Measurements from ENCODE around the gene CIDEB. TPM values are rescaled to one million over a fixed set of nuclear protein-coding genes. Genes with fewer than 3 reads are reported as not detected.

Gene CIDEB
- total RNA-seq, 1 donor from 2014 or later, result 1.8 TPM

DNA sequence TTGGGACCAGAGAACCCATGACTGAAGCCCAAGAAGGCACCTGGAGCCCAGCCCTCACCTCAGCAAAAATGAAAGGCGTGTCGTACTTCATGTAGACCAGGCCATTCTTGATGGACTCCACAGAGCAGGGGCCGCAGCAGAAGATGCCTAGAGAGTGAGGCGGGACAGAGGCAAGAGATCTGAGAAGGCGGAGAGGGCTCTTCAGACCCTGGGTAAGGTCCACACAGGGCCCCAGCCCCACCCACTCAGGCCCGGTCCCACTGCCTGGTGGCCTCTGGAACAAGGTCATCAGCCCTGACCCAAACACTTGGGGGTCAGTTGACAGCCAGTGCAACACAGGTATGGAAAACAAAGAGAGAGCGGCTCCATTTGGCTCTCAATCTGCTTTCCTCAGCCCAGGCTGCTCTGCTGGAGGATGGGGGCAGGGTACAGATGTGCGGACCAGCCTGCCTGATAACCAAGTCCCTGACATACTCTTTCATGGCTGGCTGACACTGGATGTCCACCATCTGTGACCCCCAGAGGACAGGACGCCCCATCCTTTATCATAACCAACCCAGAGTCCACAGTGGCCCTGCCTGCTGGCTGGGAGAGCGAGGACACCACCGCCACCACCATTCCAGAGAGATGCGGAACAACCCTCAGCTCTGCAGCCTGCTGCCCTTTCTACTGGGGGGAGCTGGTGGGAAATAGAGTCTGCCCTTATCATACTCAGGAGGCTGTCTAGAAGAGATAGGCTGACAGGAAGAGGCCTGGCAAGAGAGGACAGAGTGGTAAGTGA is 51.7 kb downstream of the CIDEB start:
- Mint-ChIP-seq H3K4me3 (ENCODE audit: unreplicated experiment) (no peak overlapping the region), H3K9me3 (ENCODE audit: unreplicated experiment) (no peaks in the 10 kb centered on the region), H3K27me3 (ENCODE audit: unreplicated experiment) (peaks cover 9% of the 10 kb centered on the region), H3K27ac (ENCODE audit: unreplicated experiment) (no peak overlapping the region), H3K36me3 (ENCODE audit: unreplicated experiment) (no peaks in the 10 kb centered on the region), H3K4me1 (ENCODE audit: low read depth, unreplicated experiment) (no peaks in the 10 kb centered on the region)
- TF ChIP-seq CTCF (IDR thresholded peaks at IDR 0.05; ENCODE audit: partially characterized antibody, unreplicated experiment), result no peak
- DNase-seq, result no peak

- Mint-ChIP-seq H3K36me3 (ENCODE audit: unreplicated experiment) (no peaks in the 10 kb centered on the region), H3K27ac (ENCODE audit: unreplicated experiment) (no peak overlapping the region)
These were observed 52.3 kb downstream of the CIDEB start for GRCh38 chr14:24255438-24255837.

More at GRCh38 chr14:24255438-24255837, 52.3 kb downstream of the CIDEB start:
- H3K9me3 Mint-ChIP-seq (ENCODE audit: unreplicated experiment), result peaks cover 1% of the 10 kb centered on the region
- TF ChIP-seq CTCF (IDR thresholded peaks at IDR 0.05; ENCODE audit: partially characterized antibody, unreplicated experiment), result no peak
- peaks cover 1% of the 10 kb centered on the region for H3K4me1 Mint-ChIP-seq (ENCODE audit: low read depth, unreplicated experiment)
- DNase-seq, result no peak
- H3K4me3 Mint-ChIP-seq (ENCODE audit: unreplicated experiment), result no peak overlapping the region
- peaks cover 7% of the 10 kb centered on the region for H3K27me3 Mint-ChIP-seq (ENCODE audit: unreplicated experiment)

Other genes starting within 250 kb of the CIDEB start
- 0.44 TPM for gene CPNE6, start 236.4 kb downstream of the CIDEB start, total RNA-seq (ENCODE audit: unreplicated experiment)
- gene PCK2, start 213.7 kb downstream of the CIDEB start, total RNA-seq (ENCODE audit: unreplicated experiment), result 99.9 TPM
- 54.1 TPM for gene DCAF11, start 193.2 kb downstream of the CIDEB start, total RNA-seq (ENCODE audit: unreplicated experiment)
- 3.7 TPM for gene NRL, start 193.0 kb downstream of the CIDEB start, total RNA-seq (ENCODE audit: unreplicated experiment)
- 0.66 TPM for gene FITM1, start 177.3 kb downstream of the CIDEB start, total RNA-seq (ENCODE audit: unreplicated experiment)
- gene PSME1, start 171.8 kb downstream of the CIDEB start, total RNA-seq (ENCODE audit: unreplicated experiment), result 35.7 TPM
- gene EMC9, start 166.4 kb downstream of the CIDEB start, total RNA-seq (ENCODE audit: unreplicated experiment), result 18.1 TPM
- 58.9 TPM for gene PSME2, start 161.4 kb downstream of the CIDEB start, total RNA-seq (ENCODE audit: unreplicated experiment)
- 88.2 TPM for gene RNF31, start 160.5 kb downstream of the CIDEB start, total RNA-seq (ENCODE audit: unreplicated experiment)
- gene IRF9, start 146.7 kb downstream of the CIDEB start, total RNA-seq (ENCODE audit: unreplicated experiment), result 31.0 TPM
- 136 TPM for gene REC8, start 135.9 kb downstream of the CIDEB start, total RNA-seq (ENCODE audit: unreplicated experiment)
- 25.5 TPM for gene IPO4, start 119.2 kb downstream of the CIDEB start, total RNA-seq (ENCODE audit: unreplicated experiment)
- 35.0 TPM for gene TM9SF1, start 112.5 kb downstream of the CIDEB start, total RNA-seq (ENCODE audit: unreplicated experiment)
- gene TSSK4, start 102.3 kb downstream of the CIDEB start, total RNA-seq (ENCODE audit: unreplicated experiment), result not detected
- 32.4 TPM for gene CHMP4A, start 94.5 kb downstream of the CIDEB start, total RNA-seq (ENCODE audit: unreplicated experiment)
- 25.5 TPM for gene MDP1, start 91.9 kb downstream of the CIDEB start, total RNA-seq (ENCODE audit: unreplicated experiment)
- 169 TPM for gene NEDD8, start 75.6 kb downstream of the CIDEB start, total RNA-seq (ENCODE audit: unreplicated experiment)
- 55.8 TPM for gene GMPR2, start 75.0 kb downstream of the CIDEB start, total RNA-seq (ENCODE audit: unreplicated experiment)
- 67.0 TPM for gene TINF2, start 65.4 kb downstream of the CIDEB start, total RNA-seq (ENCODE audit: unreplicated experiment)
- gene TGM1, start 44.8 kb downstream of the CIDEB start, total RNA-seq (ENCODE audit: unreplicated experiment), result 4.2 TPM
- gene RABGGTA, start 36.4 kb downstream of the CIDEB start, total RNA-seq (ENCODE audit: unreplicated experiment), result 30.3 TPM
- 25.1 TPM for gene DHRS1, start 8.2 kb downstream of the CIDEB start, total RNA-seq (ENCODE audit: unreplicated experiment)
- 29.2 TPM for gene NOP9, start 8.1 kb downstream of the CIDEB start, total RNA-seq (ENCODE audit: unreplicated experiment)
- 8.9 TPM for gene LTB4R2, start 2.2 kb upstream of the CIDEB start, total RNA-seq (ENCODE audit: unreplicated experiment)
- 7.1 TPM for gene LTB4R, start 3.5 kb upstream of the CIDEB start, total RNA-seq (ENCODE audit: unreplicated experiment)
- gene ADCY4, start 27.1 kb upstream of the CIDEB start, total RNA-seq (ENCODE audit: unreplicated experiment), result not detected
- not detected for gene RIPK3, start 32.0 kb upstream of the CIDEB start, total RNA-seq (ENCODE audit: unreplicated experiment)
- 11.4 TPM for gene NFATC4, start 60.2 kb upstream of the CIDEB start, total RNA-seq (ENCODE audit: unreplicated experiment)
- gene NYNRIN, start 91.0 kb upstream of the CIDEB start, total RNA-seq (ENCODE audit: unreplicated experiment), result 33.5 TPM
- 0.51 TPM for gene CBLN3, start 121.7 kb upstream of the CIDEB start, total RNA-seq (ENCODE audit: unreplicated experiment)
- gene KHNYN, start 122.0 kb upstream of the CIDEB start, total RNA-seq (ENCODE audit: unreplicated experiment), result 28.9 TPM
- gene SDR39U1, start 134.8 kb upstream of the CIDEB start, total RNA-seq (ENCODE audit: unreplicated experiment), result 70.4 TPM
- not detected for gene CMA1, start 200.3 kb upstream of the CIDEB start, total RNA-seq (ENCODE audit: unreplicated experiment)